Fibroblast of the aortic adventitia (primary cell): ENCODE data around the gene TNRC6A. TPM values are rescaled to one million over a fixed set of nuclear protein-coding genes. Genes with fewer than 3 reads are reported as not detected.
A peak's percentile ranks its signal among the peaks of the same experiment; 100 is the strongest.

ENCODE experiments used
- DNase-seq: peaks from one replicate; pipeline ENCODE4 v3.0.0-alpha.2; 2010; ENCODE audit warnings: low read depth
- H3K4me3 ChIP-seq: 2 replicates; pipeline ENCODE4 v1.5.1; 2011; ENCODE audit warnings: low read depth, mild to moderate bottlenecking, control low read depth, low read length, moderate library complexity
- total RNA-seq: library from RNA; depleted of rRNA; stranded (reverse); fragments of >200 nt; gene quantifications from 2 replicates; pipeline ENCODE4 v1.2.3, GENCODE V29; 2012; ENCODE audit warnings: low replicate concordance
- TF ChIP-seq, protein P1 (sequence below): IDR thresholded peaks from 2 replicates; pipeline ENCODE4 v1.5.1; 2011; ENCODE audit warnings: mild to moderate bottlenecking, low read length, control low read depth, inconsistent platforms; ENCODE audit not compliant: insufficient read depth

The TNRC6A gene
- total RNA-seq, 1 donor = 32.2 TPM

DNA sequence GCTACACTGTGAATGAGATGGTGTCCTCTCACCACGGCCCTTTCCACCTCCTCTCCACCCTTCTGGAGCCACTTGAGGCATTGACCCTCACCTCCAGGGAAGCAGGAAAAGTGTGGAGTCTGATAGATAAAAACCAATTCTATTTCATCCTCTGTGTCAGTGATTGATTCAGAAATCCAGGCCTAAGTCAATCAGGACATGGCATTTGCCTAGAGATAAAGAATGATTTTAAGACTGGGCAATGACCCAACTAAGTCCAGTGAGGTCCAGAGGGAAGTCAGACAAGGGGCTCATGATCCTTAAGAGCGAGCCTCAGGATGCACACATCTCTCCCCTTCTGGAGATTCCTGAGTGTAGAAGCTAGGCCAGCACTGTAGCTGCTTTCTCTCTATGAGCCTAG, 41.1 kb upstream of the TNRC6A start:
- no peak overlapping the region for H3K4me3 ChIP-seq
- no peak for DNase-seq
- TF ChIP-seq, protein P1, sequence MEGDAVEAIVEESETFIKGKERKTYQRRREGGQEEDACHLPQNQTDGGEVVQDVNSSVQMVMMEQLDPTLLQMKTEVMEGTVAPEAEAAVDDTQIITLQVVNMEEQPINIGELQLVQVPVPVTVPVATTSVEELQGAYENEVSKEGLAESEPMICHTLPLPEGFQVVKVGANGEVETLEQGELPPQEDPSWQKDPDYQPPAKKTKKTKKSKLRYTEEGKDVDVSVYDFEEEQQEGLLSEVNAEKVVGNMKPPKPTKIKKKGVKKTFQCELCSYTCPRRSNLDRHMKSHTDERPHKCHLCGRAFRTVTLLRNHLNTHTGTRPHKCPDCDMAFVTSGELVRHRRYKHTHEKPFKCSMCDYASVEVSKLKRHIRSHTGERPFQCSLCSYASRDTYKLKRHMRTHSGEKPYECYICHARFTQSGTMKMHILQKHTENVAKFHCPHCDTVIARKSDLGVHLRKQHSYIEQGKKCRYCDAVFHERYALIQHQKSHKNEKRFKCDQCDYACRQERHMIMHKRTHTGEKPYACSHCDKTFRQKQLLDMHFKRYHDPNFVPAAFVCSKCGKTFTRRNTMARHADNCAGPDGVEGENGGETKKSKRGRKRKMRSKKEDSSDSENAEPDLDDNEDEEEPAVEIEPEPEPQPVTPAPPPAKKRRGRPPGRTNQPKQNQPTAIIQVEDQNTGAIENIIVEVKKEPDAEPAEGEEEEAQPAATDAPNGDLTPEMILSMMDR = no peak

DNA sequence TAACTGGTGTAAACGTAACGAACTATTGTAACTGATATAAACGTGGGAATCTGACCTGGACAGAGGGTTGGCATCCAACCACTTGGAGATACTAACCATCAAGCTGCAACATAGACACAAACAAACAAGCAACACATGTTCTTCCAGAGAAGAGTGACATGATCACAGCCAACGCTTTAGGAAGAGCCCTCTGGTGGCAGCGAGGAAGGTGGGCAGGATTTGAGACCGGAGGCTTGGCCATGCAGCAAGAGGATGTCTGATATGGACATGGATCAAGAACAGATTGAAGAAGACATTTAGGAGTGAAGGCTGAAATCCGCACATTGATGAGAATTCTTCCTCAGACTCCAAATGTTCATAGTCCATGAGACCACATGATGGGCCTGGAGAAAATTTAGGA, 40.3 kb upstream of the TNRC6A start:
- TF ChIP-seq, protein P1 = peak; percentile 65
- H3K4me3 ChIP-seq = no peak overlapping the region
- DNase-seq = peak; percentile 41

DNA sequence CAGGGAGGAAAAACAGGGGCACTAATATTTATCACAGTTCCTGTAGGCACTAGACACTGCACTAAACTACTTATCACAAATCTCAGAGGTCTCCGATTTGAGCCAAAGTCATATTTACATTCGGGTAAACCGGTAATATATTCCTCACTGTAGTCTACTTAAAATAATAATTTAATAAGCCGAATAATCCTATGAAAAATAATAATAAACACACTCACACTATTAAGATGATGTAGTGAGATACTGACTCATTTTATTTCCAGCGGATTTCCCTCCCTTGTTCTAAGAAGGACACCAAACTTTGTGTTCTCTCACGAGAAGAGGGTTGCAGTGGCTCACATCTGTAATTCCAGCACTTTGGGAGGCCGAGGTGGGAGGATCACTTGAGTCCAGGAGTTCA, 36.6 kb upstream of the TNRC6A start:
- TF ChIP-seq, protein P1 = no peak

DNA sequence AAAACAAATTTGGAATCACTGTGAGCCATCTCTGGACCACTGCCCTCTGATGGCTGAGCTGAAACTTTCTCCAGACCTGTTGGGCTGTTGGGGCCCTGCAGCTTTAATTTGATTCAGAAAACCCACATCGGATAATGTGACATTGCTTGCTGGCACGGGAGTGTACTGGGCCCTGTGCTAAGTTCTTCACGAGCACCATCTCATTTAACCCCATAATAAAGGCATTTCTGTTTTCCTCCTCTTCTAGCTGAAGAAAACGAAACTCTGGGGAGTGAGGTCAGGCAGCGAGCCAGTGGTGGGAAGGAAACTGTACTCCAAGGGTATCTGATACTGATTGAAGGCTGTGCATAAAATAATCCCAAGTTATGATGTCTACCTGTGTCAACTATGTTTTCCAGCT, 34.5 kb upstream of the TNRC6A start:
- TF ChIP-seq, protein P1 = no peak
- no peak for DNase-seq
- no peak overlapping the region for H3K4me3 ChIP-seq

More for the DNA sequence above, 36.6 kb upstream of the TNRC6A start:
- no peak overlapping the region for H3K4me3 ChIP-seq
- no peak for DNase-seq

DNA sequence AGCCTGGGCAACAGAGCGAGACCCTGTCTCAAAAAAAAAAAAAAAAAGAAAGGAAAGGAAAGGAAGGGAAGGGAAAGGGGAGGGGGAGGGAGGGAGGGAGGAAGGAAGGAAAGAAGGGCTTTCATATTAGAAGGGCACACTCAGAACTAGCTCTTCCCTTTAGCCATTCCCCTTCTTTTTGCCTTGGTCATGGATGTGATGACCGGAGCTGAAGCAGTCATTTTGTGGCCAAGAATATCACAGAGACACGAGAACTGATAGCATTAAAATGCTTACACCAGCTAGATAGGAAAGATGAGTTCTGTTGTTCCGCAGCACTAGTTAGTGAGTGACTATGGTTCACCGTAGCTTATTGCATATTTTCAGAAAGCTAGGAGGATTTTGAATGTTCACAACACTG, 32.8 kb upstream of the TNRC6A start:
- TF ChIP-seq, protein P1 = no peak
- DNase-seq = no peak
- H3K4me3 ChIP-seq = no peak overlapping the region

DNA sequence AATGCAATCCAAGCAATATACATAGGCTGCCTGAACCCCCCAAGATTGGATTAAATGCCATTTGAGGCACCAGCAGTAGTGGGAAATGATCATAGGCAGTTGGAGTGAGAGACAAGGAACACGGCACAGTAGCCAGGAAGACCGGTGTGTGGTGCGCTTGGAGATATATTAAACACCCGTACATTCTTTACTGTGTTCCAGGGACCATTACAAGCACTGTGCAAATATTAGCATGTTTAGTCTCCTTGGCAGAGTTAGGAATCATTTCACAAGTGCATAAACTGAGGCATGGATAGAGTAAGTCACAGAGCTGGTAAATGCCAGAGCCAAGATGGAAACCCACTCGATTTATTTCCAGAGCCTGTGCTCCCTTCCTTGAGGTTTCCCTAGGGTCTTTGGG, 31.1 kb upstream of the TNRC6A start:
- DNase-seq = no peak
- no peak overlapping the region for H3K4me3 ChIP-seq
- TF ChIP-seq, protein P1 = no peak

DNA sequence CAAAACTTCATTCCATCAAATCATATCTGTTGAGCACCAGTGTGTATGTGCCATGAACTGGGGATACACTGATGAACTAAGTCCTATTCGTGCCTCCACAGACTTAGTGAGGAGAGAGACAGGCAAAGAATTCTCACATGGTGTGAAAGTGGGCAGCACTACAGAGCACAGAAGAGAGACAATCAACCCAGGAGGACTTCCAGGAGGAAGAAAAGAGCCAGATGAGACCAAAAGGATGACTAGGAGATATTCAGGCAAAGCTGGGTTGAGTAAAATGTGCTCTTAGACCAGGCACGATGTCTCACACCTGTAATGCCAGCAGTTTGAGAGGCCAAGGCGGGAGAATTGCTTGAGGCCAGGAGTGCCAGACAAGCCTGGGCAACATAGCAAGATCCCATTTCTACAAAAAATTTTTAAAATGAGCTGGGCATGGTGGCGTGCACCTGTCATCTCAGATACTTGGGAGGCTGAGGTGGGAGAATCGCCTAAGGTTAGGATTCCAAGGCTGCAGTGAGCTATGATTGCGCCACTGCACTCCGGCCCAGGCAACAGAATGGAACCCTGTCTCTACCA, 30.2 kb upstream of the TNRC6A start:
- TF ChIP-seq, protein P1 = no peak
- no peak overlapping the region for H3K4me3 ChIP-seq
- DNase-seq = no peak
